GM12875 (cell line): ENCODE measurements around the gene PLEKHA7.
A peak's percentile ranks its signal among the peaks of the same experiment; 100 is the strongest.
"Not testable (repeated sequence)": the region's sequence is repeated elsewhere in the genome, so short reads cannot be mapped to it uniquely, and the experiment has no call there.

Source experiments
- H3K4me3 ChIP-seq: one replicate; pipeline ENCODE4 v1.5.1; 2011; ENCODE audit warnings: low read depth, low read length, control low read depth
- CTCF ChIP-seq: IDR thresholded peaks from 2 replicates; pipeline ENCODE4 v1.5.1; 2011; ENCODE audit warnings: low read depth, mild to moderate bottlenecking, control low read depth, inconsistent platforms, low read length, moderate library complexity, borderline replicate concordance; ENCODE audit not compliant: insufficient read depth

PLEKHA7 gene

GRCh38 chr11:17014321-17014832 lies at the start of gene PLEKHA7:
Gene PLEKHA7, minus strand, starts transcription at chr11:17014414. Its CDS starts 13 bp downstream, at chr11:17014401.
- H3K4me3 ChIP-seq = no peak within 1 kb of the TSS
- no peak for TF ChIP-seq CTCF

DNA sequence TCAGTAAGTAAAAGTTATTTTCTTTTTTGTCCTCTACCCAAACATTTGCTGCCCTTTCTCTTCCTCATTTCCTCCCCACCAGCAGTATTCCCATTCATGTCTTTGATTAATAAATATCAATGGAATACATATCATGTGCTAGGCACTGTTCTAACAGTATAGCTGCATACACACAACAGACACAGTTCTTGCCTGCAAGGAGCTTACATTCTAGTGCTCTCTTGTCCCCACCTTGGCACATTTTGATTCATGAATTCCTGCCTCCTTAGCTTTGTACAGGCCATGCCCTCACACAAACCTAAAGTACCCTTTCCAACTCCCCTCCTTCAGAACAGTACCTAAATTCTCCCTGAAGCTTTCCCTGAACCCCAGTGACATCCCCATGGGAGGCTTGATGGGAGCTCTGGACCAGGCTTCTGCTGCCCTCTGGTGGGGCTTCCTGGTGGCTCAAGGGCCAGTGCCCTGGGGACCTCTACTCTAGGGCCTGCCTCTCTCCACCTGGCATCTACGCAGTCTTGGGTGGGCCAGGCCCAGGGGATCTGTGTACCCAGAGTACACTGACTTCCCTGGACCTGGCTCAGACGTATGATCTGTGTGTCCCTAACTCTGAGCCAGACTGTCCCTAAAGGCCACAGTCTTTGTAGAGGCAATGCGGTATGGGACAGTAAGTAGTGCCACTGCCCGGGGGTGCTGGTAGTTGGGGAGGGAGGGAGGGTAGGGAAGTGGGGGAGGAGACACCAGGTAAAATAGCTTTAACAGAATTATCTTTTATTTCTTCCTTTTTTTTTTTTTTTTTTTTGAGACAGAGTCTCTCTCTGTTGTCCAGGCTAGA lies 49.2 kb upstream of the PLEKHA7 start:
- H3K4me3 ChIP-seq = no peak overlapping the region
- peak; percentile 84 for TF ChIP-seq CTCF

GRCh38 chr11:17051146-17051545 lies 36.9 kb upstream of the PLEKHA7 start:
- not testable (repeated sequence) for H3K4me3 ChIP-seq

DNA sequence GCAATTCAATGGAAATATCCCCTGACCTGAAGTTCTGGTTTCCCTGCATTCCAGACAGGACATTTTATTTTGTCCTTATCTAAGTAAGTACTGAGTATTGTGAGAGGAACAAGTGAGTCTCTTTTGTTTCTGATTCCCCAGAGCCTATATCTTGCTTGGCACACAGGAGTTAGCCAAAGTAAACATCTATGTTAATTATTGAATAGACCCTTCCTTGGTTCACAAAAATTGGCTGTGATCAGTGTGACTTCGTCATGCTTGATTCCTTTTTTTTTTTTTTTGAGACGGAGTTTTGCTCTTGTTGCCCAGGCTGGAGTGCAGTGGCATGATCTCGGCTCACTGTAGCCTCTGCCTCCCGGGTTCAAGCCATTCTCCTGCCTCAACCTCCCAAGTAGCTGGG lies 34.3 kb upstream of the PLEKHA7 start:
- H3K4me3 ChIP-seq = not testable (repeated sequence)

- no peak overlapping the region for H3K4me3 ChIP-seq
- no peak for TF ChIP-seq CTCF
Observed at GRCh38 chr11:17046690-17047089, 32.5 kb upstream of the PLEKHA7 start.

DNA sequence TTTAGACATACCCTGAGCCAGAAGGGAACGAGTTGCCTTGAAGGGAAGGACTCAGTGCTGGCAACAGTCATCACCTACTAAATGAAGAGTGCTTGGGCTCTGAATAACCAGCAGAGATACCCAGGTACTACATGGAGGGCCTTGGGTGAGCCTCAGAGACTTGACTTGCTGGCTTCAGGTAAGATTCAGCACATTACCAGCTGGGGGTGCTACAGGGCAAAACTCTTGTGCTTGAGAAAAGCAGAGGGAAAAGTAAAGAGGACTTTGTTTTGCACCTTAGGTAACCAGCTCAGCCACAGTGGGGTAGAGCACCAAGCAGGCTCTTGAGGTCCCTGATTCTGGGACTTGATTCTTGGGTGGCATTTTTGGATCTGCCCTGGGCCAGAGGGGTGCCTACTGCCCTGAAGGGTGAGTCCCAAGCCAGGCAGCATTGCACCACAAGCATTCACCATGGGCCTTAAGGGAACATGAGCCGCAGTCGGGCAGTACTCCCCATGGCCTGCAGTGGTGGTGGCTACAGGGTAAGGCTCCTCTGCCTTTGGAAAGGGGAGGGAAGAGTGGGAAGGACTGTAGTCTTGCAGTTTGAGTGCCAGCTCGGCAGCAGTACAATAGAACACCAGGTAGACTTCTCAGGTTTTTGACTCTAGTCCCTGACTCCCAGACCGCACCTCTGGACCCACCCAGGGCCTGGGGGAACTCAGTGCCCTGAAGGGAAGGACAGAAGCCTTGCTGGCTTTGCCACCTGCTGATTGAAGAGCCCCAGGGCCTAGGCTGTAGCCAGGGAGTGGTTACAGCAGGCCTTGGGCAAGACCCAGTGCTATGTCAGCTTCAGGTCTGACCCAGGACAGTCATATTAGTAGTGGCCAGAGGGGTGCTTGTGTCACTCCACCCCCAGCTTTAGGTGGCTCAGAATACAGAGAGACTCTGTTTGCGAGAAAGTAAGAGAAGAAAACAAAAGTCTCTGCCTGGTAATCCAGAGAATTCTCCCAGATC lies 22.7 kb upstream of the PLEKHA7 start:
- 0 out of 2 replicates have a peak, but pooled peaks have one; percentile 14 for TF ChIP-seq CTCF
- H3K4me3 ChIP-seq = no peak overlapping the region

- H3K4me3 ChIP-seq = not testable (repeated sequence)
Observed at GRCh38 chr11:17034027-17034426, 19.8 kb upstream of the PLEKHA7 start.

DNA sequence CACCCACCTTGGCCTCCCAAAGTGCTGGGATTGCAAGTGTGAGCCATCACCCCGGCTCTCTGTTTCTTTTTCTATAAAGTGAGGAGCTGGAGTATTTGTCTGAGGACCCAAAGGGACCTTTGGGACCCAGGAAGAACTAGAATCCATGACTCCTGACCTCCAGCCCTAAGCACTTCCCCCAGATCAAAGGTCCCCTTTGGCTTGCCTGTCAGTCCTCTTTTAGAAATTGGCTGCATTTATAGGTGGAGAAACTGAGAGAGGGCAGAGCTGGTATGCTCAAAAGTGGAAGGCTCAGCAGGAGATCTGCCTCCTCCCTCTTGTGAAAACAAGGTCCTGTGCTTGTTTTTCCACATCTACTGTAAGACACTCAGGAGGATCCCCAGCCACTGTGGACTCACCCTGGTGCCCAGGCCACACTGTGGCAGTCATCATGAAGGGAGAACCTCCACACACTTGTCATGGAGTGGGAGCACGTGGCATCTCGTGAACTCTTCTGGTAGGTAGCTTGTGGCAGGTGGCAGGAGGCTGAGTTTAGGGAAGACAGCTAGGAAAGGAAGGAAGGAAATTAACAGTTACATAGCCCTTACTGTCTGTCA lies 12.4 kb upstream of the PLEKHA7 start:
- TF ChIP-seq CTCF = no peak
- no peak overlapping the region for H3K4me3 ChIP-seq
